GM12874 (cell line): ENCODE measurements around the gene UBAC2.

Source experiments
- CTCF ChIP-seq: IDR thresholded peaks from 2 replicates; pipeline ENCODE4 v1.5.1; 2011; ENCODE audit warnings: low read depth, mild to moderate bottlenecking, control low read depth, low read length, moderate library complexity; ENCODE audit not compliant: insufficient read depth

The UBAC2 gene

GRCh38 chr13:99419591-99420243 is 219.1 kb downstream of the UBAC2 start:
- TF ChIP-seq CTCF, result no peak

- TF ChIP-seq CTCF, result no peak
These were observed 220.6 kb downstream of the UBAC2 start for GRCh38 chr13:99421271-99421670.

- no peak for TF ChIP-seq CTCF
These were observed 221.3 kb downstream of the UBAC2 start for GRCh38 chr13:99421758-99422585.

GRCh38 chr13:99422586-99423220 is 222.0 kb downstream of the UBAC2 start:
- TF ChIP-seq CTCF, result 0 out of 2 replicates have a peak, but pooled peaks have one; percentile 8

- TF ChIP-seq CTCF, result no peak
These were observed 225.1 kb downstream of the UBAC2 start for GRCh38 chr13:99425485-99426341.

GRCh38 chr13:99426426-99426825 is 225.8 kb downstream of the UBAC2 start:
- TF ChIP-seq CTCF, result no peak

- TF ChIP-seq CTCF, result no peak
These were observed 229.0 kb downstream of the UBAC2 start for GRCh38 chr13:99429670-99430069.
